Mesenchymal stem cell (in vitro differentiated cells and primary cell): Measurements from ENCODE around the gene TRIM22.
"Not testable (repeated sequence)": the region's sequence is repeated elsewhere in the genome, so short reads cannot be mapped to it uniquely, and the experiment has no call there.

ENCODE experiments used
- DNase-seq: peaks from one replicate; pipeline ENCODE4 v3.0.0-alpha.2; 2013
- H2AFZ ChIP-seq: one replicate; pipeline ENCODE4 v1.6.1; 2013; ENCODE audit warnings: low read depth, mild to moderate bottlenecking, control low read depth, inconsistent platforms, low read length, moderate library complexity
- H2AK5ac ChIP-seq: 2 replicates; pipeline ENCODE4 v1.6.1; 2013; ENCODE audit warnings: low read length, moderate library complexity, mild to moderate bottlenecking, inconsistent platforms; ENCODE audit not compliant: severe bottlenecking
- H2BK120ac ChIP-seq: one replicate; pipeline ENCODE4 v1.6.1; 2013; ENCODE audit warnings: low read depth, mild to moderate bottlenecking, inconsistent platforms, low read length, moderate library complexity
- H2BK12ac ChIP-seq, 2 experiments: one replicate each; pipeline ENCODE4 v1.6.1; 2013; ENCODE audit warnings: inconsistent platforms in 2 of 2, low read length in 2 of 2, mild to moderate bottlenecking in 2 of 2, moderate library complexity in 2 of 2, control low read depth in 1 of 2
- H2BK15ac ChIP-seq: one replicate; pipeline ENCODE4 v1.6.1; 2013; ENCODE audit warnings: mild to moderate bottlenecking, low read depth, inconsistent platforms; ENCODE audit not compliant: poor library complexity, severe bottlenecking
- H2BK5ac ChIP-seq: 2 replicates; pipeline ENCODE4 v1.6.1; 2013; ENCODE audit warnings: low read depth, mild to moderate bottlenecking, low read length, control low read depth, inconsistent platforms; ENCODE audit not compliant: poor library complexity, severe bottlenecking
- H3K14ac ChIP-seq, 2 experiments: one replicate each; pipeline ENCODE4 v1.6.1; 2013; ENCODE audit warnings: inconsistent platforms in 2 of 2, low read length in 2 of 2, control low read depth in 1 of 2, mild to moderate bottlenecking in 1 of 2, moderate library complexity in 1 of 2
- H3K18ac ChIP-seq, 2 experiments: one replicate each; pipeline ENCODE4 v1.6.1; 2013; ENCODE audit warnings: inconsistent platforms in 2 of 2, low read length in 2 of 2, control low read depth in 1 of 2, low read depth in 1 of 2, mild to moderate bottlenecking in 1 of 2
- H3K23ac ChIP-seq, 2 experiments: one replicate each; pipeline ENCODE4 v1.6.1; 2013; ENCODE audit warnings: inconsistent platforms in 2 of 2, low read length in 2 of 2, mild to moderate bottlenecking in 2 of 2, moderate library complexity in 2 of 2, control low read depth in 1 of 2
- H3K27ac ChIP-seq: 2 replicates; pipeline ENCODE4 v1.5.1; 2013; ENCODE audit warnings: mild to moderate bottlenecking, moderate library complexity, low read length, control low read depth, inconsistent platforms; ENCODE audit not compliant: poor library complexity, severe bottlenecking
- H3K27me3 ChIP-seq, 2 experiments: 2 replicates each; pipeline versions ENCODE4 v1.6.1 to v1.7.0; 2013; ENCODE audit warnings: low read length in 2 of 2, mild to moderate bottlenecking in 2 of 2, moderate library complexity in 2 of 2, control low read depth in 1 of 2, inconsistent platforms in 1 of 2; ENCODE audit not compliant: control insufficient read depth in 1 of 2, insufficient read depth in 1 of 2
- H3K36me3 ChIP-seq, 2 experiments: 2 replicates each; pipeline versions ENCODE4 v1.6.1 to v1.7.0; 2013; ENCODE audit warnings: low read length in 2 of 2, control low read depth in 1 of 2, inconsistent platforms in 1 of 2, low read depth in 1 of 2, mild to moderate bottlenecking in 1 of 2; ENCODE audit not compliant: insufficient read depth in 2 of 2, control insufficient read depth in 1 of 2
- H3K4ac ChIP-seq, 2 experiments: one replicate each; pipeline ENCODE4 v1.6.1; 2013; ENCODE audit warnings: inconsistent platforms in 2 of 2, low read length in 2 of 2, mild to moderate bottlenecking in 2 of 2, moderate library complexity in 2 of 2, control low read depth in 1 of 2, low read depth in 1 of 2
- H3K4me1 ChIP-seq: 2 replicates; pipeline ENCODE4 v1.6.1; 2013; ENCODE audit warnings: low read depth, low read length, control low read depth; ENCODE audit not compliant: control insufficient read depth, insufficient read depth
- H3K4me2 ChIP-seq: 2 replicates; pipeline ENCODE4 v1.6.1; 2013; ENCODE audit warnings: low read length, mild to moderate bottlenecking, inconsistent platforms; ENCODE audit not compliant: poor library complexity, severe bottlenecking
- H3K4me3 ChIP-seq, 2 experiments: 2 replicates each; pipeline versions ENCODE4 v1.5.1 to v1.7.0; 2013; ENCODE audit warnings: low read length in 2 of 2, mild to moderate bottlenecking in 2 of 2, control low read depth in 1 of 2, low read depth in 1 of 2; ENCODE audit not compliant: insufficient read depth in 1 of 2
- H3K79me1 ChIP-seq: replicated peaks from 2 replicates; pipeline ENCODE4 v1.6.1; 2013; ENCODE audit warnings: mild to moderate bottlenecking, control low read depth, low read length, inconsistent platforms; ENCODE audit not compliant: poor library complexity, severe bottlenecking
- H3K9ac ChIP-seq: 2 replicates; pipeline ENCODE4 v1.7.0; 2013; ENCODE audit warnings: mild to moderate bottlenecking, low read length, moderate library complexity
- H3K9me3 ChIP-seq: 2 replicates; pipeline ENCODE4 v1.7.0; 2013; ENCODE audit warnings: mild to moderate bottlenecking, low read length; ENCODE audit not compliant: control insufficient read depth
- H4K8ac ChIP-seq: one replicate; pipeline ENCODE4 v1.6.1; 2013; ENCODE audit warnings: inconsistent platforms, mild to moderate bottlenecking, low read length, moderate library complexity
- H4K91ac ChIP-seq: one replicate; pipeline ENCODE4 v1.6.1; 2013; ENCODE audit warnings: mild to moderate bottlenecking, low read length, inconsistent platforms
- WGBS: methylation state at CpG from one replicate; pipeline ENCODE4 v1.1.7; 2013; ENCODE audit warnings: mixed read lengths; 5-methylcytosine and 5-hydroxymethylcytosine counted together

The TRIM22 gene

GRCh38 chr11:5655474-5655873 lies 34.1 kb upstream of the TRIM22 start:
- Histone ChIP-seq H3K9ac (no peak overlapping the region), H2AK5ac (no peak overlapping the region), H2BK120ac (no peak overlapping the region), H2BK12ac (no peak overlapping the region), H3K4me3 (no peak overlapping the region), H3K4me1 (no peaks in the 10 kb centered on the region), H3K14ac (no peak overlapping the region), H4K8ac (no peak overlapping the region), H3K18ac (no peak overlapping the region), H3K27ac (no peak overlapping the region), H2BK5ac (no peak overlapping the region), H3K4ac (no peak overlapping the region), H3K27me3 (no peaks in the 10 kb centered on the region), H3K23ac (no peak overlapping the region), H3K9me3 (peaks cover 7% of the 10 kb centered on the region), H3K4me2 (no peak overlapping the region), H3K36me3 (no peaks in the 10 kb centered on the region), H3K79me1 (no peaks in the 10 kb centered on the region), H2BK15ac (no peak overlapping the region), H4K91ac (no peak overlapping the region), H2AFZ (no peak overlapping the region)
- no peak for DNase-seq
- WGBS = 100% methylated on average over 1 of the region's 4 CpGs

GRCh38 chr11:5656956-5657355 lies 32.6 kb upstream of the TRIM22 start:
- H3K27ac ChIP-seq, H2AFZ ChIP-seq, H3K4ac ChIP-seq, H2BK120ac ChIP-seq, DNase-seq, H2BK5ac ChIP-seq, H2BK12ac ChIP-seq, H4K8ac ChIP-seq, H4K91ac ChIP-seq, H3K9ac ChIP-seq, H3K23ac ChIP-seq, H2AK5ac ChIP-seq, H3K18ac ChIP-seq, H3K14ac ChIP-seq, H3K79me1 ChIP-seq, H3K9me3 ChIP-seq, H3K4me3 ChIP-seq, H3K4me1 ChIP-seq, H3K4me2 ChIP-seq, H3K27me3 ChIP-seq, H3K36me3 ChIP-seq, H2BK15ac ChIP-seq: not testable (repeated sequence)
- 96% methylated on average over 2 of the region's 2 CpGs for WGBS

DNA sequence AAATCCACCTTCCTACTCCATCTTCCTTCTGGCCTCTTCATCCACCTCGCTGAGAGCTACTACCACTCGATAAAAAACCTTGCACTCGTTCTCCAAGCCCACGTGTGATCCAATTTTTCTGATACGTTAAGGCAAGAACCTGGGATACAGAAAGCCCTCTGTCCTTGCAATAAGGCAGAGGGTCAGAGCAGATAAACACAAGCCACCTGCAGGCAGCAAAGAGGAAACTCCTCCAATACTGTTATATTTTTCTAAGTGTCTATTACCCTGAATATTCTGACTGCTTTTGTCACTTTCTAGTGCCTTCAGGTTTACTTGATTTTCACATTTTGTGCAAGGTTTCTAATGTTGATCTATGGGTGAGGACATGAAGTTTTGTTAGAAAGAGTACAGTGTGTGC lies 31.3 kb upstream of the TRIM22 start:
- H2BK120ac ChIP-seq = no peak overlapping the region
- H3K36me3 ChIP-seq = peaks cover 2 to 4% of the 10 kb centered on the region in 2 experiments
- no peak overlapping the region for H4K8ac ChIP-seq
- no peak overlapping the region for H3K27ac ChIP-seq
- no peak overlapping the region for H2BK12ac ChIP-seq
- H2BK15ac ChIP-seq = no peak overlapping the region
- H3K4me3 ChIP-seq = no peak overlapping the region
- no peak overlapping the region for H2AFZ ChIP-seq
- H3K27me3 ChIP-seq = no peaks in the 10 kb centered on the region
- no peak overlapping the region for H3K18ac ChIP-seq
- no peaks in the 10 kb centered on the region for H3K4me1 ChIP-seq
- no peak overlapping the region for H2AK5ac ChIP-seq
- no peak overlapping the region for H3K23ac ChIP-seq
- H2BK5ac ChIP-seq = no peak overlapping the region
- no peak overlapping the region for H3K4ac ChIP-seq
- H4K91ac ChIP-seq = no peak overlapping the region
- no peak overlapping the region for H3K9ac ChIP-seq
- 94% methylated on average over 5 of the region's 5 CpGs for WGBS
- no peaks in the 10 kb centered on the region for H3K79me1 ChIP-seq
- no peak overlapping the region for H3K4me2 ChIP-seq
- DNase-seq = no peak
- H3K14ac ChIP-seq = no peak overlapping the region
- H3K9me3 ChIP-seq = no peaks in the 10 kb centered on the region

DNA sequence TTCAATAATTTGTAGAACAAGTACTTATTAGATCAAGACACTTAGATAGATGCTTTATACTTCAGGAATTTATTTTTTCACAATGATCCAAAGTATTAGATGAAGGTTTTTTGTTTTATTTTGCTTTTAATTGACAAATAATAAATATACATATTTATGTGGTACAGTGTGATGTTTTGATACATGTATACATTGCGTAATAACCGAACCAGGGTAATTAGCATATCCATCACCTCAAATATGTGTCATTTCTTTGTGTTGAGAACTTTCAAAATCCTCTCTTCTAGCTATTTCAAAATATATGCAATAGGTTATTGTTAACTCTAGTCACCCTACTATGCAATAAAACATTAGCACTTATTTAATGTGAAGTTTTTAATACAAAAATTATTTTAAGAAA lies 26.1 kb upstream of the TRIM22 start:
- no CpG with 5 or more reads among the region's 2 CpGs for WGBS
- H3K9me3 ChIP-seq = no peaks in the 10 kb centered on the region
- H3K36me3 ChIP-seq = peaks cover 12 to 30% of the 10 kb centered on the region in 2 experiments
- H3K79me1 ChIP-seq = peaks cover 10% of the 10 kb centered on the region
- no peak overlapping the region for H3K4ac ChIP-seq
- H3K9ac ChIP-seq = no peak overlapping the region
- H2BK5ac ChIP-seq = no peak overlapping the region
- no peak overlapping the region for H2AFZ ChIP-seq
- no peak overlapping the region for H4K91ac ChIP-seq
- H3K27ac ChIP-seq = no peak overlapping the region
- H3K14ac ChIP-seq = no peak overlapping the region
- no peak overlapping the region for H4K8ac ChIP-seq
- H3K4me3 ChIP-seq = no peak overlapping the region
- DNase-seq = no peak
- H2BK120ac ChIP-seq = no peak overlapping the region
- H3K4me2 ChIP-seq = no peak overlapping the region
- H3K18ac ChIP-seq = no peak overlapping the region
- H3K23ac ChIP-seq = no peak overlapping the region
- no peaks in the 10 kb centered on the region for H3K27me3 ChIP-seq
- no peaks in the 10 kb centered on the region for H3K4me1 ChIP-seq
- H2BK12ac ChIP-seq = no peak overlapping the region
- no peak overlapping the region for H2AK5ac ChIP-seq
- H2BK15ac ChIP-seq = no peak overlapping the region
